ENCODE results near the gene ANGPT4. TPM values are rescaled to one million over a fixed set of nuclear protein-coding genes. Genes with fewer than 3 reads are reported as not detected.

The ANGPT4 gene
- not detected in 2 replicates for total RNA-seq

GRCh38 chr20:916125-916799 is at the start of gene ANGPT4:
Gene ANGPT4, minus strand, starts transcription at chr20:916334. Its CDS starts 120 bp downstream, at chr20:916214.
- no peak for DNase-seq (ENCODE audit: low spot score)
- Mint-ChIP-seq H3K4me3 (ENCODE audit: low read depth) (no peak within 1 kb of the TSS), H3K9me3 (no peaks in the 10 kb centered on the region), H3K27me3 (ENCODE audit: low read depth) (no peaks in the 10 kb centered on the region), H3K27ac (no peak within 1 kb of the TSS), H3K36me3 (ENCODE audit: low read depth) (no peaks in the 10 kb centered on the region), H3K4me1 (ENCODE audit: low read depth) (no peaks in the 10 kb centered on the region)
- intact Hi-C loops (cut with micrococcal nuclease): no loop called here

- intact Hi-C loops (cut with micrococcal nuclease): no loop called here
- H3K27ac Mint-ChIP-seq: no peak overlapping the region
- no peak overlapping the region for H3K4me3 Mint-ChIP-seq (ENCODE audit: low read depth)
Observed at GRCh38 chr20:963795-964194, 47.7 kb upstream of the ANGPT4 start.

GRCh38 chr20:962683-963082 is 46.5 kb upstream of the ANGPT4 start:
- Mint-ChIP-seq H3K27me3 (ENCODE audit: low read depth) (no peaks in the 10 kb centered on the region), H3K4me3 (ENCODE audit: low read depth) (no peak overlapping the region), H3K4me1 (ENCODE audit: low read depth) (no peaks in the 10 kb centered on the region), H3K27ac (no peak overlapping the region), H3K36me3 (ENCODE audit: low read depth) (no peaks in the 10 kb centered on the region), H3K9me3 (no peaks in the 10 kb centered on the region)
- no peak for DNase-seq (ENCODE audit: low spot score)
- intact Hi-C loops (cut with micrococcal nuclease): no loop called here

More at GRCh38 chr20:963795-964194, 47.7 kb upstream of the ANGPT4 start:
- no peaks in the 10 kb centered on the region for H3K9me3 Mint-ChIP-seq
- H3K4me1 Mint-ChIP-seq (ENCODE audit: low read depth): no peaks in the 10 kb centered on the region
- H3K36me3 Mint-ChIP-seq (ENCODE audit: low read depth): no peaks in the 10 kb centered on the region
- DNase-seq (ENCODE audit: low spot score): no peak
- no peaks in the 10 kb centered on the region for H3K27me3 Mint-ChIP-seq (ENCODE audit: low read depth)

GRCh38 chr20:962223-962622 is 46.1 kb upstream of the ANGPT4 start:
- no peak overlapping the region for H3K27ac Mint-ChIP-seq
- no peaks in the 10 kb centered on the region for H3K27me3 Mint-ChIP-seq (ENCODE audit: low read depth)
- H3K4me3 Mint-ChIP-seq (ENCODE audit: low read depth): no peak overlapping the region
- no peaks in the 10 kb centered on the region for H3K9me3 Mint-ChIP-seq
- H3K4me1 Mint-ChIP-seq (ENCODE audit: low read depth): no peaks in the 10 kb centered on the region
- intact Hi-C loops (cut with micrococcal nuclease): no loop called here
- no peak for DNase-seq (ENCODE audit: low spot score)
- H3K36me3 Mint-ChIP-seq (ENCODE audit: low read depth): no peaks in the 10 kb centered on the region

GRCh38 chr20:961768-962167 is 45.6 kb upstream of the ANGPT4 start:
- Mint-ChIP-seq H3K4me1 (ENCODE audit: low read depth) (no peaks in the 10 kb centered on the region), H3K36me3 (ENCODE audit: low read depth) (no peaks in the 10 kb centered on the region), H3K27ac (no peak overlapping the region), H3K9me3 (no peaks in the 10 kb centered on the region), H3K4me3 (ENCODE audit: low read depth) (no peak overlapping the region), H3K27me3 (ENCODE audit: low read depth) (no peaks in the 10 kb centered on the region)
- intact Hi-C loops (cut with micrococcal nuclease): no loop called here
- no peak for DNase-seq (ENCODE audit: low spot score)

GRCh38 chr20:959996-960615 is 44.0 kb upstream of the ANGPT4 start:
- Mint-ChIP-seq H3K36me3 (ENCODE audit: low read depth) (no peaks in the 10 kb centered on the region), H3K4me3 (ENCODE audit: low read depth) (no peak overlapping the region)
- intact Hi-C loops (cut with micrococcal nuclease): no loop called here

GRCh38 chr20:958936-959815 is 43.0 kb upstream of the ANGPT4 start:
- no peak overlapping the region for H3K4me3 Mint-ChIP-seq (ENCODE audit: low read depth)
- H3K27me3 Mint-ChIP-seq (ENCODE audit: low read depth): peaks cover 6% of the 10 kb centered on the region
- DNase-seq (ENCODE audit: low spot score): no peak
- H3K9me3 Mint-ChIP-seq: no peaks in the 10 kb centered on the region
- H3K4me1 Mint-ChIP-seq (ENCODE audit: low read depth): no peaks in the 10 kb centered on the region
- H3K36me3 Mint-ChIP-seq (ENCODE audit: low read depth): no peaks in the 10 kb centered on the region
- no peak overlapping the region for H3K27ac Mint-ChIP-seq
- intact Hi-C loops (cut with micrococcal nuclease): no loop called here

More at GRCh38 chr20:959996-960615, 44.0 kb upstream of the ANGPT4 start:
- Mint-ChIP-seq H3K9me3 (no peaks in the 10 kb centered on the region), H3K27me3 (ENCODE audit: low read depth) (peaks cover 6% of the 10 kb centered on the region), H3K27ac (no peak overlapping the region), H3K4me1 (ENCODE audit: low read depth) (no peaks in the 10 kb centered on the region)
- DNase-seq (ENCODE audit: low spot score): no peak

- H3K27ac Mint-ChIP-seq: no peak overlapping the region
- no peak overlapping the region for H3K4me3 Mint-ChIP-seq (ENCODE audit: low read depth)
- DNase-seq (ENCODE audit: low spot score): no peak
- no peaks in the 10 kb centered on the region for H3K9me3 Mint-ChIP-seq
- peaks cover 6% of the 10 kb centered on the region for H3K27me3 Mint-ChIP-seq (ENCODE audit: low read depth)
- H3K4me1 Mint-ChIP-seq (ENCODE audit: low read depth): no peaks in the 10 kb centered on the region
- H3K36me3 Mint-ChIP-seq (ENCODE audit: low read depth): no peaks in the 10 kb centered on the region
- intact Hi-C loops (cut with micrococcal nuclease): no loop called here
Observed at GRCh38 chr20:957544-957943, 41.4 kb upstream of the ANGPT4 start.

GRCh38 chr20:956330-956951 is 40.3 kb upstream of the ANGPT4 start:
- peak; percentile 59 for DNase-seq (ENCODE audit: low spot score)
- H3K27ac Mint-ChIP-seq: no peak overlapping the region
- peaks cover 6% of the 10 kb centered on the region for H3K27me3 Mint-ChIP-seq (ENCODE audit: low read depth)
- intact Hi-C loops (cut with micrococcal nuclease): loop anchor here (1.0 kb wide), 1 partner anchor 140 kb away; no protein-coding TSS in a partner anchor
- no peaks in the 10 kb centered on the region for H3K36me3 Mint-ChIP-seq (ENCODE audit: low read depth)
- H3K4me1 Mint-ChIP-seq (ENCODE audit: low read depth): no peaks in the 10 kb centered on the region
- H3K4me3 Mint-ChIP-seq (ENCODE audit: low read depth): no peak overlapping the region
- H3K9me3 Mint-ChIP-seq: no peaks in the 10 kb centered on the region

- H3K27ac Mint-ChIP-seq: no peak overlapping the region
Observed at GRCh38 chr20:955656-956055, 39.5 kb upstream of the ANGPT4 start.

GRCh38 chr20:955111-955510 is 39.0 kb upstream of the ANGPT4 start:
- no peaks in the 10 kb centered on the region for H3K4me1 Mint-ChIP-seq (ENCODE audit: low read depth)
- H3K9me3 Mint-ChIP-seq: no peaks in the 10 kb centered on the region
- intact Hi-C loops (cut with micrococcal nuclease): no loop called here
- H3K27ac Mint-ChIP-seq: no peak overlapping the region
- DNase-seq (ENCODE audit: low spot score): no peak
- no peak overlapping the region for H3K4me3 Mint-ChIP-seq (ENCODE audit: low read depth)
- peaks cover 6% of the 10 kb centered on the region for H3K27me3 Mint-ChIP-seq (ENCODE audit: low read depth)
- no peaks in the 10 kb centered on the region for H3K36me3 Mint-ChIP-seq (ENCODE audit: low read depth)

More at GRCh38 chr20:955656-956055, 39.5 kb upstream of the ANGPT4 start:
- Mint-ChIP-seq H3K27me3 (ENCODE audit: low read depth) (peaks cover 6% of the 10 kb centered on the region), H3K36me3 (ENCODE audit: low read depth) (no peaks in the 10 kb centered on the region), H3K4me1 (ENCODE audit: low read depth) (no peaks in the 10 kb centered on the region), H3K4me3 (ENCODE audit: low read depth) (no peak overlapping the region), H3K9me3 (no peaks in the 10 kb centered on the region)
- no peak for DNase-seq (ENCODE audit: low spot score)
- intact Hi-C loops (cut with micrococcal nuclease): loop anchor here (1.0 kb wide), 1 partner anchor 139 kb away; no protein-coding TSS in a partner anchor

GRCh38 chr20:953742-954141 is 37.6 kb upstream of the ANGPT4 start:
- no peak for DNase-seq (ENCODE audit: low spot score)
- H3K9me3 Mint-ChIP-seq: no peaks in the 10 kb centered on the region
- H3K4me1 Mint-ChIP-seq (ENCODE audit: low read depth): no peaks in the 10 kb centered on the region
- H3K27me3 Mint-ChIP-seq (ENCODE audit: low read depth): peaks cover 7% of the 10 kb centered on the region
- intact Hi-C loops (cut with micrococcal nuclease): no loop called here
- H3K27ac Mint-ChIP-seq: no peak overlapping the region
- no peaks in the 10 kb centered on the region for H3K36me3 Mint-ChIP-seq (ENCODE audit: low read depth)
- H3K4me3 Mint-ChIP-seq (ENCODE audit: low read depth): no peak overlapping the region
